HG03432 (cell line): ENCODE results near the gene LIN28B.
A peak's percentile ranks its signal among the peaks of the same experiment; 100 is the strongest.

ENCODE experiments used
- ATAC-seq: cut with Tn5 transposase; IDR thresholded peaks from one replicate; pipeline ENCODE4 v1.9.1; 2021; ENCODE audit warnings: mild to moderate bottlenecking, moderate library complexity; ENCODE audit not compliant: unreplicated experiment

Gene LIN28B

DNA sequence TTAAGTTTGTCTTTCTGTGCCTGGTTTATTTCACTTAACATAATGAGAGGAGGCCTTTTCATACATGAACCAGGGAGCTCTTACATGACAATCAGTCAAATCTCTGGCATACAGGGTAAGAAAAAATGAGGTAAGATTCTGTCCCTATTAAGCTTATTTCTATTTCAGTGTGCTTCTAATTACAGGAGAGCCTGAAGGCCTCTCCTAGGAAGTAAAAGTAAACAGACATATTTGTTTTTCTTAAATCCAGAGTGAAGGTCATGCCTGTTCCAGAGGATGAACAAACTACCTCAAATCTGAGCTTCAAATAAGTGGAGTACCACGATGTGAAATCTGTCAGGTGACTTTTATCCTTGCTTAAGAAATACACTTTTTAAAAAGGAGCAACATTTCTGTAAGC lies 150.3 kb downstream of the LIN28B start:
- no peak for ATAC-seq

DNA sequence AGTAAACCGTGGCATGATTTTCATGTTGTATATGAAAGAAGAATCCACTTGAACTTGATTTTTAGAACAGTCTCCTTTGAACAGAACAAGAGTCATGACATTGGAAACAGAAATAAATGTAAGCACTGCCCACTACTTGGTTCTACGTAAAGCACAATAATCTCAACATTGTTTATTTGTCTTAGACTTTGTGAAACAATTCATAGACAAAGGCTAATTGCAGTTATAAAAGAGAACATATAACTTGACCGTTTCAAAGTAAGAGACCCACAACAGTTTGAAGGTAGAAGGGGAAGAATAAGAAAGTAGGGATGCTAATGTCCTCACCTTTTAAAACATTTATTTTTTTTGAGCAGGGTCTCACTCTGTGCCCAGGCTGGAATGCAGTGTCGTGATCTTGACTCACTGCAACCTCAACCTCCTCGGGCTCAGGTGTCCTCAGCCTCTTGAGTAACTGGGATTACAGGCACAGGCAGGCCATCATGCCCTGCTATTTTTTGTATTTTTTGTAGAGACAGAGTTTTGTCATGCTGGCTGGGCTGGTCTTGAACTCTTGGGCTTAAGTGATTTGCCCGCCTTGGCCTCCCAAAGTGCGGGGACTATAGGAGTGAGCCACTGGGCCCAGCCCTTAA lies 151.8 kb downstream of the LIN28B start:
- no peak for ATAC-seq

DNA sequence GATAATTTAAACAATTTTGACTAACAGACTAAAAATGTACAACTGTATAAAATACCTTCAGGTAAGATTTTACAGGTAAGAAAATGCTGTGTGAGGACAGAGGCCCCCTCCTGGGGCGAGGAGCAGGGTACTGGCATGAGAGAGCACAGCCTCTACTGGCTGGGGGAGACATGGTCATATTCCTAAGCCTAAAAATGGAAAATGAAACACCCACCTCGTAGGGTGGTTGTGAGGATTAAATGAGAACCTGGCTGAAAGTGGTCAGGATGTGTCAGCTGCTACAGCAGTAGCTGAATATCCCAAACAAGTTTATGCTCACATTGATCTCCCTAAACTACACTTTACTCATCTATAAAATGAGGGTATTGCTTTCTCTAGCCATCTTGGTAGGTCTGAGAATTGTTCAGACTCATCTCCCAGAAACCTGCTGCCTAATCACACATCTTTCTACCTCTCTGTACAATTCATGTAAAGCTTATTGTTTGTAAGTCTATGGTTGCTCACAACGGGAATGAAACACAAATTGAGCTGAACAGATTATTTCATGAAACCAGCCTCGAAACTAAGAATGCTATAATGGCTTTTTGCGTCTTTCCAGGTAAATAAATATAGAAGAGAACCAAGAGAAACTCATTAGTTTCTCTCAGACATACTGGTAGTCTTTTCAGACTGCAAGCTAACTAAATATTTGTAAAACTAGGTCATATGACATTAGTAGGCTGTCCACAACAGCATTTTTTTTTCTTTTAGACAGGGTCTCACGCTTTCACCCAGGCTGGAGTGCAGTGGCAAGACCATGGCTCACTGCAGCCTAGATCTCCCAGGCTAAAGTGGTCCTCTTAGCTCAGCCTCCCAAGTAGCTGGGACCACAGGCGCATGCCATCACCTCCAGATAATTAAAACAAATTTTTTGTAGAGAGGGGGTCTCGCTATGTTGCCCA lies 153.3 kb downstream of the LIN28B start:
- ATAC-seq = peak; percentile 54

DNA sequence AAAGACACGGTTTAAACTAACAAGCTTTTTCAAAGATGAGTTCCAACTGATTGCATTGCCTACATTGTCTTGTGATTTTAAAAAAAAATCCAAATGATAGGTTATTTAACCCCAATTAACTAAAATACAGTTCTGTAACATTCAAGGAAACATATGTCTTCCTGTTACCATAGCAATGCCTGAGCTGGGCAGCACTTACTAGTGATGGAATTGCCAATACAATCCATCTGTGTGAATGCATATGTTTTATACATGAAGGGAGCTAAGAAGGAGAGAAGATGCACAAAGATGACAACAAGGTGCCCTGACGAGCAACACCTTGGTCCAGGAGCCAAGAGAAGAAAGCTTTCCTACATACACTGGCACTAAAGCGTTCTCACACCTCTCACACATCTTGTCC lies 154.2 kb downstream of the LIN28B start:
- ATAC-seq = no peak

DNA sequence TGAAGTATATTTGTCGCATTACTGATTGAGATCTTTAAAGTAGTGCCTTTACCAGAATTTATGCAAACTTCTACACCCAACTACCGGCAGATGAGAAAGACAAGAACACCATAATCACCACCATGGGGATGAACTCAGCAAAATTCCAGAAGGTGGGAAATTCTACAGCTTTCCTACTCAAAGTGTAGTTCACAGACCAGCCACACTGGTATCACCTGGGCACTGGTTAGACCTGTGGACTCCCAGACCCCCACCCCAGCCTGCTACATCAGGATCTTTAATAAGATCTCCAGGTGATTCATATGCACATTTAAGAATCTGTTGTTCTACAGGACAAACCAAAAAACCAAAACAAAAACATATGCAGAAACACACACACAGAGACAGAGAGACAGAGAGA lies 155.0 kb downstream of the LIN28B start:
- no peak for ATAC-seq

DNA sequence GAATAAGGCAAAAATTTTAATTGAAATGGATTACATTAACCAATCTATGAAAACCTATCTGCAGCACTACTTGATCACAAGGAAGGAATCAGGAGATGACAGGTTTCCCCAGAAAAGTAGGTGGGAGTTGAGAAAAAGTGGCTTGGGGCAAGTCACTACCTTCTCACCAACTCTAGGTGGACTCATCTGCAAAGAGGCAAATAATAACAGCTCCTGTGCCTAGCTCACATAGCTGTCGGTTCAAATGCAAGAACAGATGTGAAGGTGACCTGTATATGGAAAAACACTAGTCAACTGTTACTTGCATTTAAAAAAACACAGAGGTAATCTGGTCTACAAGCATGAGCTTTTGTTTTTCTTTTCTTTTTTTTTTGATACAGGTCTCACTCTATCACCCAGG lies 155.7 kb downstream of the LIN28B start:
- ATAC-seq = no peak

DNA sequence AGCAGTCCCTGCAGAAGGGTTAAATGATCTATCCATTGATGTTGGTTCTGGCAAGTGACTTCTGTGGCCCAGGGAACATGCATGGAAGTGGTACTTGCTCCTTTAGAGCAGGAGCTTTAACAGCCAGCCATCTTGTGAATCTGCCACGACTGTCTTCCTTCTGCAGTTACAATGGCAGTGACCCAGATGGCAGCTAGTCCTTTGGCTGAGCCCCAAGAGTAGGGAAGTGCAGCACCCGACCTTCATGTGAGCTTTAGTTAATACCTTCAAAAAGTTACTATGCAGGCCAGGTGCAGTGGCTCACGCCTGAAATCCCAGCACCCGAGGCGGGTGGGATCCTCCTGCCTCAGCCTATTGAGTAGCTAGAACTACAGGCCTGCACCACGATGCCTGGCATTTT lies 156.5 kb downstream of the LIN28B start:
- no peak for ATAC-seq

DNA sequence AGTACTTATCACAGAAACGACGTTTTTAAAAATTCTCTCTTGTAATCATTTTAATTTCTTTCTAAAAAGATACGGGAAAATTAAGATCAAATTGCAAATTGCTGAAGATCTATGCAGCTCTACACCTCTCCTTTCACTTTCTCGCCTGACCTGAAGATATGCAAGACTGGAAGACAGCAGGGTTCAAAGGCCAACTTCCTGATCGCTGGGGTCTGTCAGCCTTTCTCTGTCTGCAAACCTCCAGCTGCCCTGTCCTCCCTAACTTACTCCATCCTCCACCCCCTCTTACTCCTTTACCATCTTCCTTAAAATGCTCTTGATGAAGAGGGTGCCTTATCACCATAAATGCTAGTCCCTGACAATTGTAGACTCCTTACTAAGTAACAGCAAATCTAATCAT lies 159.2 kb downstream of the LIN28B start:
- no peak for ATAC-seq

DNA sequence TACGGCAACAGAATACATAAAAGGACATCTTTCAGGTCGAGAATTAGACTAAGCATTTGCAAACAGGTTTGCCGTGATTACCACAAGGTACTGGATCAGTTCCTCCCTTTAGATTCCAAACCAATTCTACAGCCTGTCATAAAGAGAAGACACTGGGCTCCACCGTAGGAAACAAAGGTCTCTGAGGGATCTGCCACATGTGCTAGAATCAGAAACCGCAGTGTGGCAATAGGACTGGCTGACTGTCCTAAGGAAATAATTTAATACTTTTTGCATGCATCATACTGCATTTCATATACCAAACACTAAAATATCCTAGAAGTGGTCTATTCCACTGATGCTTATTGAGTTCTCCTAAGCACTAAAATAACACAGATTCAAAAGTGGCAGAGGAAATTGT lies 163.7 kb downstream of the LIN28B start:
- ATAC-seq = no peak

DNA sequence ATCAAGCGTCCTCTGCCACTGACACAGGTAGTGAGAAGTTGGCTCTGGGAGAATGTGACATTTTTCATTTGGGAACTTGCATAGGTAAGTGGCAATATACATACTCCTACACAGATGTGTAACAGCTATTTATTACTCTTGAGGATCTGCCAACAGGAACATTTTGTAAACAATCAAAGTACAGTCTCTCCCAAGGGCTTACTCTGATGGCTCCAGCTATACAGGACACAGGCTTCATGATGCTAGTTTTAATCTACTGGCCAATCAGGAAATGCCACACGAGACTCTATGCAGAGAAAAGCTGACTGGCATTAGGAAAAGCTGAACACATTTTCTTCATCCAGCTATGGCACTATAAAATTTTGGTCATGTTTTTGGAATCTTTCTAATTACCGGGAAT lies 165.1 kb downstream of the LIN28B start:
- ATAC-seq = no peak

DNA sequence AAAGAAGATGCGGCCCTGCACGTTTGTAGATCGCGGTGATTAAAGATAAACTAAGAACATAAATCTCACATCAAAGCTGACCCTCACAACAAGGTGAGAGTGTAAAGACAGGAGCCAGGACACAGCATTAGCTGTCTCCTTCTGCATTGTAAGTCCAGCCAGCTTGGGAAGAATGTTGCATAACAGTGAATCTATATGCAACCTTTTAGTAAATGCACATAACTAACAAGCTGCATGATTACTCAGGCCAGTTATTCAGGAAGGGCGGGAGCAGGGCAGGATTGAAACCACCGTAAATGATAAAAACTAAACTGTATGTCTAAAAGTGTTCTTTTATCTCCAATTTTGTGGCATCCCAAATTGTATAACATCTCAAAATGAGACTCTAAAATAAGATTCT lies 165.8 kb downstream of the LIN28B start:
- no peak for ATAC-seq
